Panc1 (cell line): Measurements from ENCODE around the gene GMPPB. TPM values are rescaled to one million over a fixed set of nuclear protein-coding genes. Genes with fewer than 3 reads are reported as not detected.

Experiments used
- ATAC-seq: fragments of 200-7000 bp; cut with Tn5 transposase; 2 replicates; pipeline ENCODE4 v1.9.1; 2020; ENCODE audit warnings: mild to moderate bottlenecking, moderate library complexity
- BruUV-seq: library from RNA; stranded (reverse); fragments of 400-500 nt; replicated peaks from 2 replicates; lab custom pipeline; 2021; lab: Mats Ljungman, UMichigan
- CTCF ChIA-PET: fragments of 300-600 bp; sonication (Branson Sonifier 250); formaldehyde crosslinking; loops from one replicate; lab custom pipeline; 2022; ENCODE audit warnings: antibody characterized with exemption; lab: Charles Lee
- POLR2A ChIA-PET: fragments of 300-600 bp; sonication (Branson Sonifier 250); formaldehyde crosslinking; loops from one replicate; lab custom pipeline; 2022; ENCODE audit warnings: antibody characterized with exemption; lab: Charles Lee
- DNase-seq: peaks from one replicate; pipeline ENCODE4 v3.0.0-alpha.2; 2010; ENCODE audit warnings: low read depth, low spot score
- H3K27ac ChIP-seq: 2 replicates; pipeline ENCODE4 v1.5.1; 2011; ENCODE audit warnings: mild to moderate bottlenecking, low read length, inconsistent platforms
- H3K27me3 ChIP-seq: fragments of 200-500 bp; sonication (Bioruptor generic); 2 replicates; pipeline ENCODE4 v1.6.0; 2014; ENCODE audit warnings: low read length, inconsistent platforms; ENCODE audit not compliant: control insufficient read depth, insufficient read depth
- H3K36me3 ChIP-seq: fragments of 200-500 bp; sonication (Bioruptor generic); 2 replicates; pipeline ENCODE4 v1.5.1; 2014; ENCODE audit warnings: inconsistent platforms, mild to moderate bottlenecking, low read length, moderate library complexity; ENCODE audit not compliant: control insufficient read depth, insufficient read depth
- H3K4me1 ChIP-seq: 2 replicates; pipeline ENCODE4 v1.5.1; 2011; ENCODE audit warnings: inconsistent platforms, mild to moderate bottlenecking, low read length, moderate library complexity; ENCODE audit not compliant: control insufficient read depth, insufficient read depth
- H3K4me3 ChIP-seq, 2 experiments: 2 replicates each; pipeline ENCODE4 v1.5.1; 2011 to 2012; ENCODE audit warnings: low read depth in 2 of 2, low read length in 2 of 2, mild to moderate bottlenecking in 2 of 2, inconsistent platforms in 1 of 2, moderate library complexity in 1 of 2
- H3K9me3 ChIP-seq: fragments of 200-500 bp; sonication (Bioruptor generic); 2 replicates; pipeline ENCODE4 v1.5.1; 2014; ENCODE audit warnings: low read depth, mild to moderate bottlenecking, inconsistent platforms, low read length, moderate library complexity; ENCODE audit not compliant: control insufficient read depth, insufficient read depth
- CTCF ChIP-seq: fragments of 450-650 bp; IDR thresholded peaks from 2 replicates; pipeline ENCODE4 v1.5.1; 2017; ENCODE audit warnings: mild to moderate bottlenecking
- POLR2AphosphoS5 ChIP-seq: IDR thresholded peaks from 2 replicates; pipeline ENCODE4 v1.6.1; 2012; ENCODE audit warnings: mild to moderate bottlenecking, low read depth, low read length, moderate library complexity
- REST ChIP-seq, 2 experiments: IDR thresholded peaks; 2 replicates each; pipeline ENCODE4 v1.6.1; 2011 to 2012; ENCODE audit warnings: low read depth in 2 of 2, control low read depth in 1 of 2, low read length in 1 of 2, mild to moderate bottlenecking in 1 of 2, moderate library complexity in 1 of 2; ENCODE audit not compliant: insufficient read depth in 1 of 2
- SIN3A ChIP-seq: IDR thresholded peaks from 2 replicates; pipeline ENCODE4 v1.6.1; 2012; ENCODE audit warnings: low read depth, mild to moderate bottlenecking, low read length, moderate library complexity, borderline replicate concordance; ENCODE audit not compliant: insufficient read depth
- TCF7L2 ChIP-seq: IDR thresholded peaks from 2 replicates; pipeline ENCODE4 v1.6.1; 2011; ENCODE audit warnings: mild to moderate bottlenecking, low read depth, low read length, inconsistent platforms
- in situ Hi-C: cut with HindIII; loops from 2 replicates; pipeline ENCODE4 v1.10.0; 2016; ENCODE audit warnings: low sequenced_read_pairs, low pct_unique_long_range_greater_than_20kb
- intact Hi-C: fragments of 100-400 bp; cut with micrococcal nuclease; formaldehyde crosslinking; loops from one replicate; pipeline ENCODE4 v1.10.0; 2022; ENCODE audit not compliant: unreplicated experiment
- total RNA-seq: library from RNA; stranded (reverse); gene quantifications from one replicate; pipeline ENCODE4 v1.2.1, GENCODE V29; 2021; ENCODE audit not compliant: unreplicated experiment

The GMPPB gene
- total RNA-seq, 1 experiment from 2014 or later: 28.4 TPM

GRCh38 chr3:49754536-49754935 is 30.8 kb upstream of the GMPPB start:
- Histone ChIP-seq H3K4me1 (no peaks in the 10 kb centered on the region), H3K27ac (no peak overlapping the region), H3K27me3 (no peaks in the 10 kb centered on the region), H3K36me3 (no peaks in the 10 kb centered on the region), H3K4me3 (no peak overlapping the region), H3K9me3 (no peaks in the 10 kb centered on the region)
- POLR2A ChIA-PET: no interaction called here
- in situ Hi-C loops: no loop called here
- DNase-seq (no peak), ATAC-seq (no peak)
- CTCF ChIA-PET: no interaction called here
- BruUV-seq: no TSS peak
- TF ChIP-seq POLR2AphosphoS5 (no peak), REST (IDR thresholded peaks at IDR 0.05; ENCODE audit: insufficient read depth in 1 of 2, low read depth in 2 of 2, low read length in 1 of 2) (no peak), CTCF (no peak), SIN3A (no peak), TCF7L2 (no peak)
- intact Hi-C loops: no loop called here

GRCh38 chr3:49751501-49751900 is 27.8 kb upstream of the GMPPB start:
- intact Hi-C loops (no loop called here), in situ Hi-C loops (no loop called here)
- Histone ChIP-seq H3K27me3 (no peaks in the 10 kb centered on the region), H3K4me3 (no peak overlapping the region), H3K4me1 (no peaks in the 10 kb centered on the region), H3K27ac (no peak overlapping the region), H3K9me3 (no peaks in the 10 kb centered on the region), H3K36me3 (no peaks in the 10 kb centered on the region; the same call in 1 of the 2 replicates)
- ChIA-PET POLR2A (no interaction called here), CTCF (no interaction called here)
- no peak for TF ChIP-seq POLR2AphosphoS5
- no peak for TF ChIP-seq CTCF
- no peak for TF ChIP-seq REST (IDR thresholded peaks at IDR 0.05; ENCODE audit: insufficient read depth in 1 of 2, low read depth in 2 of 2, low read length in 1 of 2)
- DNase-seq (no peak), ATAC-seq (no peak)
- no TSS peak for BruUV-seq
